ENCODE measurements around the gene OTOP2.

OTOP2 gene

GRCh38 chr17:74945543-74945942 lies 21.5 kb downstream of the OTOP2 start:
- H2AK5ac ChIP-seq (ENCODE audit: low read length): no peak overlapping the region
- H3K27ac ChIP-seq (ENCODE audit: low read depth, low read length): no peak overlapping the region
- no peak overlapping the region for H2BK5ac ChIP-seq (ENCODE audit: low read depth, low read length, poor library complexity)
- peaks cover 3% of the 10 kb centered on the region for H3K9me3 ChIP-seq (ENCODE audit: insufficient read depth, low read depth, low read length)
- no peak overlapping the region for H4K91ac ChIP-seq (ENCODE audit: low read depth, low read length)
- H2BK120ac ChIP-seq (ENCODE audit: insufficient read depth, low read length, poor library complexity): no peak overlapping the region
- no peak overlapping the region for H3K9ac ChIP-seq (ENCODE audit: low read length)
- no peaks in the 10 kb centered on the region for H3K27me3 ChIP-seq (ENCODE audit: insufficient read depth, low read length)
- H3K4me2 ChIP-seq (ENCODE audit: low read length): no peak overlapping the region
- H2AFZ ChIP-seq (ENCODE audit: insufficient read depth, low read length, poor library complexity): no peak overlapping the region
- H3K4me3 ChIP-seq (ENCODE audit: low read depth, low read length): no peak overlapping the region
- no peaks in the 10 kb centered on the region for H3K4me1 ChIP-seq (ENCODE audit: control insufficient read depth in 1 of 2, insufficient read depth in 2 of 2, low read length in 2 of 2)
- H3K23ac ChIP-seq (ENCODE audit: low read length): no peak overlapping the region
- H4K8ac ChIP-seq (ENCODE audit: low read depth, low read length): no peak overlapping the region
- no peaks in the 10 kb centered on the region for H3K79me1 ChIP-seq (ENCODE audit: low read length)
- no peak overlapping the region for H3K4ac ChIP-seq (ENCODE audit: low read depth, low read length)
- no peak overlapping the region for H4K12ac ChIP-seq (ENCODE audit: low read depth, low read length)
- no peaks in the 10 kb centered on the region for H3K79me2 ChIP-seq (ENCODE audit: control insufficient read depth, insufficient read depth, low read length, poor library complexity)
- H3K36me3 ChIP-seq (ENCODE audit: control insufficient read depth in 1 of 2, insufficient read depth in 2 of 2, low read length in 2 of 2): no peaks in the 10 kb centered on the region
- no CpG with 5 or more reads among the region's 6 CpGs for WGBS (ENCODE audit: extremely low coverage, insufficient coverage, insufficient read length)
- H3K18ac ChIP-seq (ENCODE audit: low read length): no peak overlapping the region
- no peak overlapping the region for H2BK12ac ChIP-seq (ENCODE audit: low read length)
- DNase-seq: no peak
- no peak overlapping the region for H3K14ac ChIP-seq (ENCODE audit: low read length)

- no peak overlapping the region for H2BK120ac ChIP-seq (ENCODE audit: insufficient read depth, low read length, poor library complexity)
- H3K27ac ChIP-seq (ENCODE audit: low read depth, low read length): no peak overlapping the region
- no peak overlapping the region for H3K4ac ChIP-seq (ENCODE audit: low read depth, low read length)
- no peak overlapping the region for H2BK5ac ChIP-seq (ENCODE audit: low read depth, low read length, poor library complexity)
- no peak overlapping the region for H3K9ac ChIP-seq (ENCODE audit: low read length)
- WGBS (ENCODE audit: extremely low coverage, insufficient coverage, insufficient read length): no CpG with 5 or more reads among the region's 14 CpGs
- no peak overlapping the region for H3K4me2 ChIP-seq (ENCODE audit: low read length)
- H3K36me3 ChIP-seq (ENCODE audit: control insufficient read depth in 1 of 2, insufficient read depth in 2 of 2, low read length in 2 of 2): no peaks in the 10 kb centered on the region
- H3K14ac ChIP-seq (ENCODE audit: low read length): no peak overlapping the region
- H4K91ac ChIP-seq (ENCODE audit: low read depth, low read length): no peak overlapping the region
- H4K8ac ChIP-seq (ENCODE audit: low read depth, low read length): no peak overlapping the region
- no peaks in the 10 kb centered on the region for H3K79me2 ChIP-seq (ENCODE audit: control insufficient read depth, insufficient read depth, low read length, poor library complexity)
- H2AFZ ChIP-seq (ENCODE audit: insufficient read depth, low read length, poor library complexity): no peak overlapping the region
- H3K79me1 ChIP-seq (ENCODE audit: low read length): no peaks in the 10 kb centered on the region
- no peaks in the 10 kb centered on the region for H3K4me1 ChIP-seq (ENCODE audit: control insufficient read depth in 1 of 2, insufficient read depth in 2 of 2, low read length in 2 of 2)
- no peak overlapping the region for H3K18ac ChIP-seq (ENCODE audit: low read length)
- H2AK5ac ChIP-seq (ENCODE audit: low read length): no peak overlapping the region
- peaks cover 3% of the 10 kb centered on the region for H3K9me3 ChIP-seq (ENCODE audit: insufficient read depth, low read depth, low read length)
- no peak overlapping the region for H3K4me3 ChIP-seq (ENCODE audit: low read depth, low read length)
- H4K12ac ChIP-seq (ENCODE audit: low read depth, low read length): no peak overlapping the region
- H3K27me3 ChIP-seq (ENCODE audit: insufficient read depth, low read length): no peaks in the 10 kb centered on the region
- DNase-seq: no peak
- H3K23ac ChIP-seq (ENCODE audit: low read length): no peak overlapping the region
- no peak overlapping the region for H2BK12ac ChIP-seq (ENCODE audit: low read length)
Observed at GRCh38 chr17:74946641-74947040, 22.6 kb downstream of the OTOP2 start.

GRCh38 chr17:74947041-74947754 lies 23.1 kb downstream of the OTOP2 start:
- Histone ChIP-seq H3K27me3 (ENCODE audit: insufficient read depth, low read length) (no peaks in the 10 kb centered on the region), H3K4me3 (ENCODE audit: low read depth, low read length) (no peak overlapping the region), H3K79me1 (ENCODE audit: low read length) (no peaks in the 10 kb centered on the region), H2AK5ac (ENCODE audit: low read length) (no peak overlapping the region), H2AFZ (ENCODE audit: insufficient read depth, low read length, poor library complexity) (no peak overlapping the region), H4K12ac (ENCODE audit: low read depth, low read length) (no peak overlapping the region), H3K4ac (ENCODE audit: low read depth, low read length) (no peak overlapping the region), H3K4me1 (ENCODE audit: control insufficient read depth in 1 of 2, insufficient read depth in 2 of 2, low read length in 2 of 2) (no peaks in the 10 kb centered on the region), H2BK120ac (ENCODE audit: insufficient read depth, low read length, poor library complexity) (no peak overlapping the region), H4K8ac (ENCODE audit: low read depth, low read length) (no peak overlapping the region), H3K79me2 (ENCODE audit: control insufficient read depth, insufficient read depth, low read length, poor library complexity) (no peaks in the 10 kb centered on the region), H3K36me3 (ENCODE audit: control insufficient read depth in 1 of 2, insufficient read depth in 2 of 2, low read length in 2 of 2) (no peaks in the 10 kb centered on the region), H2BK5ac (ENCODE audit: low read depth, low read length, poor library complexity) (no peak overlapping the region), H3K23ac (ENCODE audit: low read length) (no peak overlapping the region), H2BK12ac (ENCODE audit: low read length) (no peak overlapping the region), H4K91ac (ENCODE audit: low read depth, low read length) (no peak overlapping the region), H3K4me2 (ENCODE audit: low read length) (no peak overlapping the region), H3K14ac (ENCODE audit: low read length) (no peak overlapping the region), H3K18ac (ENCODE audit: low read length) (no peak overlapping the region), H3K9me3 (ENCODE audit: insufficient read depth, low read depth, low read length) (peaks cover 3% of the 10 kb centered on the region), H3K27ac (ENCODE audit: low read depth, low read length) (no peak overlapping the region), H3K9ac (ENCODE audit: low read length) (no peak overlapping the region)
- WGBS (ENCODE audit: extremely low coverage, insufficient coverage, insufficient read length): no CpG with 5 or more reads among the region's 17 CpGs
- no peak for DNase-seq

- Histone ChIP-seq H3K4me2 (ENCODE audit: low read length) (no peak overlapping the region), H3K18ac (ENCODE audit: low read length) (no peak overlapping the region), H3K79me1 (ENCODE audit: low read length) (no peaks in the 10 kb centered on the region), H3K4me1 (ENCODE audit: control insufficient read depth in 1 of 2, insufficient read depth in 2 of 2, low read length in 2 of 2) (no peaks in the 10 kb centered on the region), H4K8ac (ENCODE audit: low read depth, low read length) (no peak overlapping the region), H2BK120ac (ENCODE audit: insufficient read depth, low read length, poor library complexity) (no peak overlapping the region), H3K9me3 (ENCODE audit: insufficient read depth, low read depth, low read length) (peaks cover 3% of the 10 kb centered on the region), H3K14ac (ENCODE audit: low read length) (no peak overlapping the region), H2BK5ac (ENCODE audit: low read depth, low read length, poor library complexity) (no peak overlapping the region), H3K36me3 (ENCODE audit: control insufficient read depth in 1 of 2, insufficient read depth in 2 of 2, low read length in 2 of 2) (no peaks in the 10 kb centered on the region), H3K9ac (ENCODE audit: low read length) (no peak overlapping the region), H2BK12ac (ENCODE audit: low read length) (no peak overlapping the region), H3K27me3 (ENCODE audit: insufficient read depth, low read length) (no peaks in the 10 kb centered on the region), H3K4ac (ENCODE audit: low read depth, low read length) (no peak overlapping the region), H3K79me2 (ENCODE audit: control insufficient read depth, insufficient read depth, low read length, poor library complexity) (no peaks in the 10 kb centered on the region), H3K23ac (ENCODE audit: low read length) (no peak overlapping the region), H4K12ac (ENCODE audit: low read depth, low read length) (no peak overlapping the region), H2AK5ac (ENCODE audit: low read length) (no peak overlapping the region), H3K27ac (ENCODE audit: low read depth, low read length) (no peak overlapping the region), H4K91ac (ENCODE audit: low read depth, low read length) (no peak overlapping the region), H2AFZ (ENCODE audit: insufficient read depth, low read length, poor library complexity) (no peak overlapping the region), H3K4me3 (ENCODE audit: low read depth, low read length) (no peak overlapping the region)
- no peak for DNase-seq
- WGBS (ENCODE audit: extremely low coverage, insufficient coverage, insufficient read length): no CpG with 5 or more reads among the region's 12 CpGs
Observed at GRCh38 chr17:74949455-74950115, 25.5 kb downstream of the OTOP2 start.

Measured in trophoblast cell (in vitro differentiated cells and primary cell).